A549 (cell line): ENCODE measurements around the gene SNX20. TPM values are rescaled to one million over a fixed set of nuclear protein-coding genes. Genes with fewer than 3 reads are reported as not detected.

Experiments used
- ATAC-seq, 2 experiments: fragments of 200-7000 bp in 1 of 2; fragments of >200 bp in 1 of 2; cut with Nextera tagmentation in 1 of 2; cut with Tn5 transposase in 1 of 2; 3 replicates each; pipeline versions ENCODE4 v1.8.0 to v1.9.1; 2018 to 2020; ENCODE audit warnings: mild to moderate bottlenecking in 1 of 2, moderate library complexity in 1 of 2
- CTCF ChIA-PET: fragments of 300-600 bp; sonication (Branson Sonifier 250); formaldehyde crosslinking; extraction: SDS; loops from one replicate; lab custom pipeline; 2021; ENCODE audit warnings: antibody characterized with exemption, inconsistent platforms; lab: Yijun Ruan, JAX
- POLR2A ChIA-PET: fragments of 350-600 bp; formaldehyde crosslinking; extraction: SDS; loops from one replicate; lab custom pipeline; 2021; ENCODE audit warnings: antibody characterized with exemption, inconsistent platforms; lab: Yijun Ruan, JAX
- DNase-seq, 2 experiments: peaks; one replicate each; pipeline versions ENCODE4 v3.0.0 to v3.0.0-alpha.2; 2011 to 2016; ENCODE audit warnings: low read depth in 1 of 2, low spot score in 1 of 2
- FAIRE-seq: peaks from 2 replicates; lab custom pipeline; 2011; peaks lifted over from hg19 to GRCh38; lab: Jason Lieb, UNC
- H3K27ac ChIP-seq, 2 experiments: fragments of >200 bp; sonication (Bioruptor Twin); formaldehyde crosslinking; 3 replicates each; pipeline ENCODE4 v1.5.1; 2016 to 2017
- H3K4me1 ChIP-seq: fragments of >200 bp; sonication (Bioruptor Twin); formaldehyde crosslinking; 3 replicates; pipeline ENCODE4 v1.6.1; 2016
- H3K4me2 ChIP-seq: fragments of >200 bp; sonication (Bioruptor Twin); formaldehyde crosslinking; 3 replicates; pipeline ENCODE4 v1.6.1; 2016
- H3K4me3 ChIP-seq: fragments of >200 bp; sonication (Bioruptor Twin); formaldehyde crosslinking; 3 replicates; pipeline ENCODE4 v1.5.1; 2016
- H3K9me3 ChIP-seq: fragments of >200 bp; sonication (Bioruptor Twin); formaldehyde crosslinking; 3 replicates; pipeline ENCODE4 v1.6.1; 2016
- EHF ChIP-seq: fragments of 250-450 bp; sonication (Bioruptor Pico); IDR thresholded peaks from 2 replicates; pipeline ENCODE4 v1.5.0; 2020; ENCODE audit warnings: mild to moderate bottlenecking
- FOSB ChIP-seq: fragments of 250-450 bp; sonication (Bioruptor Pico); IDR thresholded peaks from 2 replicates; pipeline ENCODE4 v1.5.0; 2020; ENCODE audit warnings: mild to moderate bottlenecking, moderate library complexity
- FOSL2 ChIP-seq, 2 experiments: fragments of 450-650 bp in 1 of 2; fragments of >200 bp in 1 of 2; sonication (Bioruptor Twin) in 1 of 2; formaldehyde crosslinking; IDR thresholded peaks; 2 replicates each; pipeline versions ENCODE4 v1.5.0 to v1.6.1; 2016 to 2020; ENCODE audit warnings: mild to moderate bottlenecking in 1 of 2, moderate library complexity in 1 of 2
- HEYL ChIP-seq: fragments of 250-450 bp; sonication (Bioruptor Pico); IDR thresholded peaks from 2 replicates; pipeline ENCODE4 v1.8.0; 2021; ENCODE audit warnings: mild to moderate bottlenecking, moderate library complexity
- NR3C1 ChIP-seq: fragments of >200 bp; sonication (Bioruptor Twin); formaldehyde crosslinking; IDR thresholded peaks from 3 replicates; pipeline ENCODE4 v1.6.1; 2017
- RFX5 ChIP-seq: fragments of 450-650 bp; IDR thresholded peaks from 2 replicates; pipeline ENCODE4 v1.7.1; 2014; ENCODE audit warnings: antibody characterized with exemption, mild to moderate bottlenecking, moderate library complexity
- RNF2 ChIP-seq: fragments of 200-600 bp; sonication (generic); IDR thresholded peaks from 2 replicates; pipeline ENCODE4 v1.6.1; 2016; ENCODE audit warnings: low read depth, mild to moderate bottlenecking, antibody characterized with exemption, moderate library complexity, borderline replicate concordance
- SMC3 ChIP-seq: fragments of >200 bp; sonication (Bioruptor Twin); formaldehyde crosslinking; IDR thresholded peaks from 3 replicates; pipeline ENCODE4 v1.6.1; 2018; ENCODE audit warnings: inconsistent platforms
- TP53 ChIP-seq: fragments of 250-450 bp; sonication (Bioruptor Pico); IDR thresholded peaks from 2 replicates; pipeline ENCODE4 v1.5.0; 2021; ENCODE audit warnings: mild to moderate bottlenecking, moderate library complexity
- ZSCAN20 ChIP-seq: fragments of 250-450 bp; sonication (Bioruptor Pico); IDR thresholded peaks from 2 replicates; pipeline ENCODE4 v1.8.0; 2022; ENCODE audit warnings: mild to moderate bottlenecking, moderate library complexity
- WGBS: methylation state at CpG from one replicate; pipeline ENCODE4 v1.1.6; 2017; ENCODE audit errors: missing lambda C conversion rate; 5-methylcytosine and 5-hydroxymethylcytosine counted together
- polyA plus RNA-seq, 4 experiments: library from polyadenylated mRNA; depleted of rRNA in 3 of 4; stranded (reverse); fragments of >200 nt; fragmentation: RNase III in 1 of 4; extraction: RNeasy Plus Mini Kit Qiagen cat#74134 plus additional on column Dnase treatment in 1 of 4; gene quantifications; 2 replicates in 3 of 4; 3 replicates in 1 of 4; pipeline ENCODE4 v1.2.3, GENCODE V29; 2011 to 2017
- TF ChIP-seq, protein P1 (sequence below): fragments of 200-600 bp; sonication (generic); IDR thresholded peaks from 2 replicates; pipeline ENCODE4 v1.6.1; 2016; ENCODE audit warnings: antibody characterized with exemption, mild to moderate bottlenecking, moderate library complexity
- TF ChIP-seq, protein P2 (sequence below): IDR thresholded peaks from 2 replicates; pipeline ENCODE4 v1.6.1; 2012
- TF ChIP-seq, protein P3 (sequence below): fragments of 250-450 bp; sonication (Bioruptor Pico); IDR thresholded peaks from 2 replicates; pipeline ENCODE4 v1.5.0; 2021; ENCODE audit warnings: mild to moderate bottlenecking, moderate library complexity, borderline replicate concordance

Gene SNX20
- polyA plus RNA-seq, 2 of the 4 experiments (the other 2 are of a cell fraction), result not detected

DNA sequence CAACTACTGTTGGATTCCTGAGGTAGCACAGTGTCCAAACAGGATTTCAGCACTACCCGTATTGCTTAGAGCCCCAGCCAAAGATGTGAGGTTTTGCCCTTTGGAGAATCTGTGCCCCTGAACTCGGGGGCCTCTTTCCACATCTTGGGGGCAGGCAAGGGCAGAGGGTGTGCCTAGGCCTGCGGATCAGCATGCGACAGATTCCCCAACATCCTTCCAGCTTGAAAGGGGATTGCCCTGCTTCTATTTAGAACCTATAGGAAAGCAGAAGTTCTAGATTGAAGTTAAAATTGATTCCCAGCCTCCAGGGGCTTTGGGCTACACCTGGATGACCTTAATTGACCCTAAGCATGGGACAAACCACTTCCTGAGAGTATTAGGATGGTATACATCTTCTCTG lies 31.8 kb upstream of the SNX20 start:
- ChIA-PET CTCF (interaction anchor here (2.0 kb wide), 1 partner anchor 48 kb away, joined by 6 read pairs; no protein-coding TSS in a partner anchor), POLR2A (no interaction called here)
- no peak overlapping the region for H3K4me2 ChIP-seq
- no peak for DNase-seq
- H3K4me3 ChIP-seq, result no peak overlapping the region
- H3K27ac ChIP-seq, result no peak overlapping the region
- ATAC-seq, result no peak
- no peak for FAIRE-seq
- 47% methylated on average over 4 of the region's 4 CpGs for WGBS
- TF ChIP-seq NR3C1, result no peak
- TF ChIP-seq FOSB (CRISPR knock-in tag), result no peak
- TF ChIP-seq SMC3, result no peak
- no peak for TF ChIP-seq TP53 (CRISPR knock-in tag)
- TF ChIP-seq, protein P1, sequence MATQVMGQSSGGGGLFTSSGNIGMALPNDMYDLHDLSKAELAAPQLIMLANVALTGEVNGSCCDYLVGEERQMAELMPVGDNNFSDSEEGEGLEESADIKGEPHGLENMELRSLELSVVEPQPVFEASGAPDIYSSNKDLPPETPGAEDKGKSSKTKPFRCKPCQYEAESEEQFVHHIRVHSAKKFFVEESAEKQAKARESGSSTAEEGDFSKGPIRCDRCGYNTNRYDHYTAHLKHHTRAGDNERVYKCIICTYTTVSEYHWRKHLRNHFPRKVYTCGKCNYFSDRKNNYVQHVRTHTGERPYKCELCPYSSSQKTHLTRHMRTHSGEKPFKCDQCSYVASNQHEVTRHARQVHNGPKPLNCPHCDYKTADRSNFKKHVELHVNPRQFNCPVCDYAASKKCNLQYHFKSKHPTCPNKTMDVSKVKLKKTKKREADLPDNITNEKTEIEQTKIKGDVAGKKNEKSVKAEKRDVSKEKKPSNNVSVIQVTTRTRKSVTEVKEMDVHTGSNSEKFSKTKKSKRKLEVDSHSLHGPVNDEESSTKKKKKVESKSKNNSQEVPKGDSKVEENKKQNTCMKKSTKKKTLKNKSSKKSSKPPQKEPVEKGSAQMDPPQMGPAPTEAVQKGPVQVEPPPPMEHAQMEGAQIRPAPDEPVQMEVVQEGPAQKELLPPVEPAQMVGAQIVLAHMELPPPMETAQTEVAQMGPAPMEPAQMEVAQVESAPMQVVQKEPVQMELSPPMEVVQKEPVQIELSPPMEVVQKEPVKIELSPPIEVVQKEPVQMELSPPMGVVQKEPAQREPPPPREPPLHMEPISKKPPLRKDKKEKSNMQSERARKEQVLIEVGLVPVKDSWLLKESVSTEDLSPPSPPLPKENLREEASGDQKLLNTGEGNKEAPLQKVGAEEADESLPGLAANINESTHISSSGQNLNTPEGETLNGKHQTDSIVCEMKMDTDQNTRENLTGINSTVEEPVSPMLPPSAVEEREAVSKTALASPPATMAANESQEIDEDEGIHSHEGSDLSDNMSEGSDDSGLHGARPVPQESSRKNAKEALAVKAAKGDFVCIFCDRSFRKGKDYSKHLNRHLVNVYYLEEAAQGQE, result no peak
- TF ChIP-seq RNF2, result no peak
- TF ChIP-seq ZSCAN20 (CRISPR knock-in tag), result no peak
- TF ChIP-seq FOSL2 (IDR thresholded peaks at IDR 0.05), result no peak
- TF ChIP-seq FOSL2 (CRISPR knock-in tag; IDR thresholded peaks at IDR 0.05), result no peak
- no peaks in the 10 kb centered on the region for H3K4me1 ChIP-seq
- no peaks in the 10 kb centered on the region for H3K9me3 ChIP-seq

DNA sequence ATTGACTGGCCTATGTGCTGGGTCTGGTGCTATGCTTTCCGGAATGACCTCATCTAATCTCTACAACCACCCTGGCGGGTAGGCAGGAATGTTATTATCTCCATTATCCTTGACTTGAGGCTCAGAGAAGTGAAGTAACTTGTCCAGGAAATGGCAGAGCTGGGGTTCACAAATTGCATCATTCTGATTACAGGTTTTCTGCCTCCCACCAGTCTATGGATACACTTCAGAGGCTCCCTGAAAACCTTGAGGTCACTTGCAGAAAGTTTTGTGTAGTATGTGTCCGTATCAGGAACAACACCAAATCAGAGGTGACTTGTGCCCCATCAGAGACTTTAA lies 31.4 kb upstream of the SNX20 start:
- POLR2A ChIA-PET, result no interaction called here
- Histone ChIP-seq H3K9me3 (no peaks in the 10 kb centered on the region), H3K4me3 (no peak overlapping the region), H3K4me2 (no peak overlapping the region), H3K27ac (no peak overlapping the region), H3K4me1 (no peaks in the 10 kb centered on the region)
- no peak for FAIRE-seq
- TF ChIP-seq, protein P1, result no peak
- TF ChIP-seq RFX5, result no peak
- no peak for TF ChIP-seq NR3C1
- no peak for TF ChIP-seq EHF (CRISPR knock-in tag)
- TF ChIP-seq, protein P2, sequence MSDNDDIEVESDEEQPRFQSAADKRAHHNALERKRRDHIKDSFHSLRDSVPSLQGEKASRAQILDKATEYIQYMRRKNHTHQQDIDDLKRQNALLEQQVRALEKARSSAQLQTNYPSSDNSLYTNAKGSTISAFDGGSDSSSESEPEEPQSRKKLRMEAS, result no peak
- TF ChIP-seq HEYL (CRISPR knock-in tag), result no peak
- TF ChIP-seq, protein P3, sequence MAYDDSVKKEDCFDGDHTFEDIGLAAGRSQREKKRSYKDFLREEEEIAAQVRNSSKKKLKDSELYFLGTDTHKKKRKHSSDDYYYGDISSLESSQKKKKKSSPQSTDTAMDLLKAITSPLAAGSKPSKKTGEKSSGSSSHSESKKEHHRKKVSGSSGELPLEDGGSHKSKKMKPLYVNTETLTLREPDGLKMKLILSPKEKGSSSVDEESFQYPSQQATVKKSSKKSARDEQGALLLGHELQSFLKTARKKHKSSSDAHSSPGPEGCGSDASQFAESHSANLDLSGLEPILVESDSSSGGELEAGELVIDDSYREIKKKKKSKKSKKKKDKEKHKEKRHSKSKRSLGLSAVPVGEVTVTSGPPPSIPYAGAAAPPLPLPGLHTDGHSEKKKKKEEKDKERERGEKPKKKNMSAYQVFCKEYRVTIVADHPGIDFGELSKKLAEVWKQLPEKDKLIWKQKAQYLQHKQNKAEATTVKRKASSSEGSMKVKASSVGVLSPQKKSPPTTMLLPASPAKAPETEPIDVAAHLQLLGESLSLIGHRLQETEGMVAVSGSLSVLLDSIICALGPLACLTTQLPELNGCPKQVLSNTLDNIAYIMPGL (CRISPR knock-in tag), result no peak
- no peak for DNase-seq
- no peak for ATAC-seq
- CTCF ChIA-PET, result interaction anchor here (2.0 kb wide), 1 partner anchor 47 kb away, joined by 6 read pairs; no protein-coding TSS in a partner anchor
- 36% methylated on average over 3 of the region's 3 CpGs for WGBS
